Neutrophil (primary cell): Measurements from ENCODE around the gene APOC3.

Experiments used
- H3K27ac ChIP-seq: fragments of 200-600 bp; sonication (generic); 2 replicates; pipeline ENCODE4 v1.5.1; 2016; ENCODE audit warnings: mild to moderate bottlenecking, moderate library complexity
- H3K27me3 ChIP-seq: fragments of 200-600 bp; sonication (generic); 2 replicates; pipeline ENCODE4 v1.6.0; 2016; ENCODE audit warnings: mild to moderate bottlenecking
- H3K36me3 ChIP-seq: fragments of 200-600 bp; sonication (generic); 2 replicates; pipeline ENCODE4 v1.5.1; 2017
- H3K4me1 ChIP-seq, 2 experiments: fragments of 200-600 bp in 1 of 2; sonication (generic) in 1 of 2; 1 replicate in 1 of 2; 2 replicates in 1 of 2; pipeline versions ENCODE4 v1.5.1 to v1.6.1; 2013 to 2016; ENCODE audit warnings: low read depth in 1 of 2, low read length in 1 of 2, mild to moderate bottlenecking in 1 of 2, moderate library complexity in 1 of 2; ENCODE audit not compliant: control insufficient read depth in 1 of 2, insufficient read depth in 1 of 2
- H3K4me3 ChIP-seq, 2 experiments: fragments of 200-600 bp in 1 of 2; sonication (generic) in 1 of 2; 1 replicate in 1 of 2; 2 replicates in 1 of 2; pipeline ENCODE4 v1.5.1; 2013 to 2016; ENCODE audit warnings: low read depth in 1 of 2, low read length in 1 of 2, mild to moderate bottlenecking in 1 of 2, moderate library complexity in 1 of 2
- H3K9me3 ChIP-seq: fragments of 200-600 bp; sonication (generic); 2 replicates; pipeline ENCODE4 v1.5.1; 2016
- TF ChIP-seq, protein P1 (sequence below): fragments of 200-600 bp; sonication (generic); IDR thresholded peaks from 2 replicates; pipeline ENCODE4 v1.5.1; 2016; ENCODE audit warnings: antibody characterized with exemption

The APOC3 gene

DNA sequence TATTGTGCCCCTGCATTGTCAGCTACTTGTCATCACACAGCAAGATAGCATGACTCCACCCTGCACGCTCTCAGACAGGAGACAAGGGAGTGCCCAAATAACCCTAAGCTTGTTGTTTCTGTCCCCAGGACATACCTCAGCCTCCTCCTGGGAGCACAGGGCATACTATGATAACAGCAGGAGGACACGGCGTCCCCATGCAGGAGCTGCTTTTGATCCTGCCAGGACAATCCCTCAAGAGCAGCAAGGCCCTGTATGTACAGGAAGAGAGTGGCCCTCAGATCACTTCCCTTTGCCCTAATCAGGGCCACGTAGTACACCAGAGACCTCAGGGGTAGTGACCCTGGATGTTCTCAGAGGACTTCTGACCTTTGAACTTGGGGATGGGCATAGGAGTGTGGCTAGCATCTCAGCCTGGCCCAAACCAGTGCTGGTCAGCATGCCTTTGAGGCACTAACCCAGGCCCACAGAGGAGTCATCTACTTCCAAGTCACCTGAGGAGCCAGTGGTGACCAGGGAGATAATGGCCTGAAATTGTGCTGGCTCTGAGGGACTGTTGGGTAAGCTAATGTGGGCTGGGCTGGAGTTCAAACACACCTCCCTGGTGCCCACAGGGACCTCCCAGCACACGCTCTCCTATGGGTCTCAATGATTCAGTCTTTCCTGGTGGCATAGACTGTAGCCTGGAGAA is 15.8 kb upstream of the APOC3 start:
- TF ChIP-seq, protein P1, sequence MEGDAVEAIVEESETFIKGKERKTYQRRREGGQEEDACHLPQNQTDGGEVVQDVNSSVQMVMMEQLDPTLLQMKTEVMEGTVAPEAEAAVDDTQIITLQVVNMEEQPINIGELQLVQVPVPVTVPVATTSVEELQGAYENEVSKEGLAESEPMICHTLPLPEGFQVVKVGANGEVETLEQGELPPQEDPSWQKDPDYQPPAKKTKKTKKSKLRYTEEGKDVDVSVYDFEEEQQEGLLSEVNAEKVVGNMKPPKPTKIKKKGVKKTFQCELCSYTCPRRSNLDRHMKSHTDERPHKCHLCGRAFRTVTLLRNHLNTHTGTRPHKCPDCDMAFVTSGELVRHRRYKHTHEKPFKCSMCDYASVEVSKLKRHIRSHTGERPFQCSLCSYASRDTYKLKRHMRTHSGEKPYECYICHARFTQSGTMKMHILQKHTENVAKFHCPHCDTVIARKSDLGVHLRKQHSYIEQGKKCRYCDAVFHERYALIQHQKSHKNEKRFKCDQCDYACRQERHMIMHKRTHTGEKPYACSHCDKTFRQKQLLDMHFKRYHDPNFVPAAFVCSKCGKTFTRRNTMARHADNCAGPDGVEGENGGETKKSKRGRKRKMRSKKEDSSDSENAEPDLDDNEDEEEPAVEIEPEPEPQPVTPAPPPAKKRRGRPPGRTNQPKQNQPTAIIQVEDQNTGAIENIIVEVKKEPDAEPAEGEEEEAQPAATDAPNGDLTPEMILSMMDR: no peak
- H3K4me1 ChIP-seq: no peaks in the 10 kb centered on the region
- H3K27ac ChIP-seq: no peak overlapping the region
- no peak overlapping the region for H3K4me3 ChIP-seq
- H3K9me3 ChIP-seq: no peaks in the 10 kb centered on the region
- no peaks in the 10 kb centered on the region for H3K36me3 ChIP-seq
- H3K27me3 ChIP-seq: no peaks in the 10 kb centered on the region

DNA sequence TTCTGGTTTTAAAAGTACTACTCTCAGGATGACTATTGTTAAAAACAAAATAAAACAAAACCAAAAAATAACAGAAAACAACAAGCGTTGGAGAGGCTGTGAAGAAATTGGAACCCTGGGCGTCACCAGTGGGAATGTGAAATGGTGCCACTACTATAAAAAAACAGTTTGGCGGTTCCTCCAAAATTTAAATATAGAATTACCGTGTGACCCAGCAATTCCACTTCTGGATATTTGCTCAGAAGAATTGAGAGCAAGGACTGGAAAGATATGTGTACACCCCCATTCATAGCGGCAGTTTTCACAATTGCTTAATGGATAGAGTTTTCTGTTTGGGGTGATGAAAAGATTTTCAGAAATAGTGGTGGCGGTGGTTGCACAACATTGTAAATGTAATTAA is 15.2 kb upstream of the APOC3 start:
- Histone ChIP-seq H3K27me3 (no peaks in the 10 kb centered on the region), H3K9me3 (no peaks in the 10 kb centered on the region), H3K4me3 (no peak overlapping the region), H3K27ac (no peak overlapping the region), H3K36me3 (no peaks in the 10 kb centered on the region), H3K4me1 (no peaks in the 10 kb centered on the region)
- TF ChIP-seq, protein P1: no peak

DNA sequence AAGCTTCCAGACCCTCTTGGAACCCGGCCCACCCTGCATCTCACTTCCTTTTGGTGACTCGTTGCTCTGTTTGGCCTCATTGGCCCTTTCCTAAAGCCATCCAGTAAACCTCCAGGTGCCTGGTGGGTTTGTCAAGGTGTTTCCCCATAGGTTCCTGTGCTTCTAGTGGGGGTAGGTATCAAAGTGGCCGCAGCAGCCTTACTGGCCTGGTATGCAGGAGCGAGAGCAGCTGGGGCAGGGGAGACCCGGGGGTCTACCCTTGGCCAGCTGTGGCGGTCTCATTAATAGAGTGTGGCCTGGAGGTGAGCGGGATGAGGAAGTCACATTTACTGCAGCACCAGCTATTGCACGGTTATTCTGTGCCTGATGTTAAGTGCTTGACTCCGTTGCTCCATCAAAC is 10.7 kb upstream of the APOC3 start:
- Histone ChIP-seq H3K36me3 (no peaks in the 10 kb centered on the region), H3K27ac (no peak overlapping the region), H3K4me1 (no peaks in the 10 kb centered on the region), H3K9me3 (no peaks in the 10 kb centered on the region), H3K4me3 (no peak overlapping the region), H3K27me3 (no peaks in the 10 kb centered on the region)
- TF ChIP-seq, protein P1: no peak

DNA sequence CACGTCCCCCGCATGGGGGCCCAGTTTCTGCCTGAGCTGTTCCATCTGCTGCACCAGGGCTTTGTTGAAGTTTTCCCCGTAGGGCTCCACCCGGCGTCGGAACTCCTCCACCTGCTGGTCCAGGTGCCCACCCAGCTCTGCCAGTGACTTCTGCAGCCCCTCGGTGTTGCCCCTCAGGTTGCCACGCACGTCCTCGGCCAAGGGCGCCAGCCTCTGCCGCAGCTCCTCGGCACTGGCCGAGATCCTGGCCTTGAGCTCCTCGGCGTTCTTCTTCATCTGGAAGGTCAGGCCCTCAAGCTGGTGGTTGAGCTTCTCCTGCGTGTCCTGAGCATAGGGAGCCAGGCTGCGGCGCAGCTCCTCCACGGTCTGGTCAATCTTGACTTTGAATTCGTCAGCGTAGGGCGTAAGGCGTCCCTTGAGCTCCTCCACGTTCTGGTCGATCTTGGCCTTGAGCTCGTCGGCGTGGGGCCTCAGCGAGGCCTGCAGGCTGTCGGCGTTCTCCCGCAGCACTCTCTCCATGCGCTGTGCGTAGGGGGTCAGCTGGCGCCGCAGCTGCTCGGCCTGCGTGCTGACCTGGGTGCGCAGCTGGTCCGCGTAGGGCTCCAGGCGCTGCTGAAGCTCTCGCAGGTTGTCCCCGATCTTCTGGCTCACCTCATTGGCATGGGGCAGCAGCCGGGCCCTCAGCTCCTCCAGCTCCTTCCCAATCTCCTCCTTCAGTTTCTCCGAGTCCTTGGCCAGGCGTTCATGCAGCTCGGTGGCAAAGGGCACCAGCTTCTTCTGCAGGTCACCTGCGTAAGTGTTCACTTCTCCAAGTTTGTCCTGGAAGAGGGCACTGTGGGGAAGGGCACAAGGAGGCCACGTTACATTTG is 8.4 kb upstream of the APOC3 start:
- Histone ChIP-seq H3K4me3 (no peak overlapping the region), H3K4me1 (no peaks in the 10 kb centered on the region), H3K9me3 (no peaks in the 10 kb centered on the region), H3K27ac (no peak overlapping the region), H3K27me3 (no peaks in the 10 kb centered on the region), H3K36me3 (no peaks in the 10 kb centered on the region)
- TF ChIP-seq, protein P1: no peak

DNA sequence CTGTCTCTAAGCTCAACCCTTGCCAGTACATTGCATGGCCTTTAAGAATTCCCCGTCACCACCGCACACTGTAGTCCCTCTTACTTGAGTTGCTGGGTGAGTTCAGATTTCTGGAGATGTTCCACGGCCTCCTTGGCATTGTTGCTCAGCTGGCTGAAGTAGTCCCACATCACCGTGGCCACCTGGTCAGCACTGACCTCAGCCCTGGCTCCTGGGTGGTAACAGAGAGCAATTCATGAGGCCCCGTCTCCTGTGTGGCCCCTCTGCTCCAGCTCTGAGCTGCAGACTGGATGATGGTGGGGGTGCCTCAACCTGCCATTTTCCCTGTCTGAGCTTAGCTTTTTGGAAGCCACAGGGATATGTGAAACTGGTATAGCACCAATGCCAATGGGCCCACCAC is 7.1 kb upstream of the APOC3 start:
- TF ChIP-seq, protein P1: no peak
- Histone ChIP-seq H3K36me3 (no peaks in the 10 kb centered on the region), H3K4me3 (no peak overlapping the region), H3K27ac (no peak overlapping the region), H3K4me1 (no peaks in the 10 kb centered on the region), H3K9me3 (no peaks in the 10 kb centered on the region), H3K27me3 (no peaks in the 10 kb centered on the region)
